Measurements from ENCODE around the gene JSRP1.

DNA sequence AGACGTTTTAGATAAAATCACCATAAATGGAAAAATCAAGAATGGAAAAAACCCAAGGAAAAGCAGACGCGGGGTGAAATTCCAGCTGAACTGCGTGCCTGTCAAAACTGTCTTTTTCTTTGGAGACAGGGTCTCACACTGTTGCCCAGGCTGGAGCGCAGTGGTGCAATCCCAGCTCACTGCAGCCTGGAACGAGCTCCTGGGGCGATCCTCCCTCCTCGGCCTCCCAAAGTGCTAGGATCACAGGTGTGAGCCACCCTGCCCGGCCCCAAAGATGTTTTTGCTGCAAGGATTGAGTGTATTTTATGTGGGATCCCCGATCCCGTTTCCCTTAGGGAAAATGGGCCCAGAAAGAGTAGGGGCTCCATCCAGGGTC is 26.6 kb upstream of the JSRP1 start:
- TF ChIP-seq, protein P1, sequence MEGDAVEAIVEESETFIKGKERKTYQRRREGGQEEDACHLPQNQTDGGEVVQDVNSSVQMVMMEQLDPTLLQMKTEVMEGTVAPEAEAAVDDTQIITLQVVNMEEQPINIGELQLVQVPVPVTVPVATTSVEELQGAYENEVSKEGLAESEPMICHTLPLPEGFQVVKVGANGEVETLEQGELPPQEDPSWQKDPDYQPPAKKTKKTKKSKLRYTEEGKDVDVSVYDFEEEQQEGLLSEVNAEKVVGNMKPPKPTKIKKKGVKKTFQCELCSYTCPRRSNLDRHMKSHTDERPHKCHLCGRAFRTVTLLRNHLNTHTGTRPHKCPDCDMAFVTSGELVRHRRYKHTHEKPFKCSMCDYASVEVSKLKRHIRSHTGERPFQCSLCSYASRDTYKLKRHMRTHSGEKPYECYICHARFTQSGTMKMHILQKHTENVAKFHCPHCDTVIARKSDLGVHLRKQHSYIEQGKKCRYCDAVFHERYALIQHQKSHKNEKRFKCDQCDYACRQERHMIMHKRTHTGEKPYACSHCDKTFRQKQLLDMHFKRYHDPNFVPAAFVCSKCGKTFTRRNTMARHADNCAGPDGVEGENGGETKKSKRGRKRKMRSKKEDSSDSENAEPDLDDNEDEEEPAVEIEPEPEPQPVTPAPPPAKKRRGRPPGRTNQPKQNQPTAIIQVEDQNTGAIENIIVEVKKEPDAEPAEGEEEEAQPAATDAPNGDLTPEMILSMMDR (IDR thresholded peaks at IDR 0.05; ENCODE audit: low read length) = no peak
- TF ChIP-seq EZH2 (IDR thresholded peaks at IDR 0.05; ENCODE audit: borderline replicate concordance, low read length) = no peak

All from OCI-LY1 (cell line).